IMR-90 (cell line): ENCODE measurements around the gene S100A2. TPM values are rescaled to one million over a fixed set of nuclear protein-coding genes. Genes with fewer than 3 reads are reported as not detected.

Experiments used
- ATAC-seq: fragments of 200-7000 bp; cut with Tn5 transposase; 2 replicates; pipeline ENCODE4 v1.9.1; 2020; ENCODE audit warnings: low read depth, mild to moderate bottlenecking, moderate library complexity
- BruUV-seq: library from RNA; stranded (reverse); fragments of 400-500 nt; replicated peaks from 2 replicates; lab custom pipeline; 2021; lab: Mats Ljungman, UMichigan
- CTCF ChIA-PET: fragments of 300-600 bp; formaldehyde crosslinking; extraction: SDS; loops from one replicate; lab custom pipeline; 2021; ENCODE audit warnings: antibody characterized with exemption; lab: Yijun Ruan, JAX
- POLR2A ChIA-PET: fragments of 300-600 bp; sonication (Branson Sonifier 250); formaldehyde crosslinking; loops from one replicate; lab custom pipeline; 2022; ENCODE audit warnings: antibody characterized with exemption; ENCODE audit not compliant: unreplicated experiment; lab: Charles Lee
- DNase-seq: peaks from one replicate; pipeline ENCODE4 v3.0.0; 2013
- H2AFZ ChIP-seq: replicated peaks from 2 replicates; pipeline ENCODE3; 2013; ENCODE audit warnings: low read length, mild to moderate bottlenecking; ENCODE audit not compliant: poor library complexity
- H2AK5ac ChIP-seq: 2 replicates; pipeline ENCODE4 v1.6.1; 2013; ENCODE audit warnings: low read depth, low read length, inconsistent platforms
- H2AK9ac ChIP-seq: replicated peaks from 2 replicates; pipeline ENCODE3; 2013; ENCODE audit warnings: mild to moderate bottlenecking, low read depth, low read length, moderate library complexity; ENCODE audit not compliant: poor library complexity
- H2BK120ac ChIP-seq: 2 replicates; pipeline ENCODE4 v1.6.1; 2013; ENCODE audit warnings: low read depth, low read length, inconsistent platforms
- H2BK15ac ChIP-seq: 3 replicates; pipeline ENCODE4 v1.6.1; 2013; ENCODE audit warnings: low read depth, low read length, inconsistent platforms
- H2BK20ac ChIP-seq: 2 replicates; pipeline ENCODE4 v1.6.1; 2013; ENCODE audit warnings: low read depth, mild to moderate bottlenecking, inconsistent platforms, low read length, moderate library complexity
- H2BK5ac ChIP-seq: 2 replicates; pipeline ENCODE4 v1.6.1; 2013; ENCODE audit warnings: mild to moderate bottlenecking, low read depth, low read length, inconsistent platforms; ENCODE audit not compliant: poor library complexity, severe bottlenecking
- H3K14ac ChIP-seq: replicated peaks from 2 replicates; pipeline ENCODE4 v1.6.1; 2013; ENCODE audit warnings: low read depth, low read length, inconsistent platforms
- H3K18ac ChIP-seq: 2 replicates; pipeline ENCODE4 v1.6.1; 2013; ENCODE audit warnings: low read depth, low read length, control low read depth
- H3K23ac ChIP-seq: 2 replicates; pipeline ENCODE4 v1.6.1; 2013; ENCODE audit warnings: low read depth, low read length, inconsistent platforms
- H3K27ac ChIP-seq: 2 replicates; pipeline ENCODE4 v1.5.1; 2013; ENCODE audit warnings: mild to moderate bottlenecking, control low read depth, low read length; ENCODE audit not compliant: insufficient read depth
- H3K27me3 ChIP-seq: 2 replicates; pipeline ENCODE4 v1.6.1; 2013; ENCODE audit warnings: low read length; ENCODE audit not compliant: control insufficient read depth, insufficient read depth
- H3K36me3 ChIP-seq: 2 replicates; pipeline ENCODE4 v1.6.1; 2013; ENCODE audit warnings: low read length, mixed read lengths; ENCODE audit not compliant: control insufficient read depth, insufficient read depth
- H3K4ac ChIP-seq: 2 replicates; pipeline ENCODE4 v1.6.1; 2013; ENCODE audit warnings: low read depth, low read length, inconsistent platforms
- H3K4me1 ChIP-seq: 2 replicates; pipeline ENCODE4 v1.6.1; 2013; ENCODE audit warnings: low read length, mixed read lengths; ENCODE audit not compliant: control insufficient read depth, insufficient read depth
- H3K4me2 ChIP-seq: 2 replicates; pipeline ENCODE4 v1.6.1; 2013; ENCODE audit warnings: low read depth, mild to moderate bottlenecking, control low read depth, low read length, moderate library complexity
- H3K4me3 ChIP-seq: 2 replicates; pipeline ENCODE4 v1.5.1; 2013; ENCODE audit warnings: low read depth, mild to moderate bottlenecking, control low read depth, low read length, moderate library complexity; ENCODE audit not compliant: insufficient read depth
- H3K56ac ChIP-seq: 2 replicates; pipeline ENCODE4 v1.6.1; 2013; ENCODE audit warnings: low read length, inconsistent platforms; ENCODE audit not compliant: insufficient read depth; ENCODE audit errors: extremely low read depth
- H3K79me1 ChIP-seq, 2 experiments: 2 replicates each; pipeline ENCODE4 v1.6.1; 2013; ENCODE audit warnings: low read length in 2 of 2, inconsistent platforms in 1 of 2, low read depth in 1 of 2
- H3K9ac ChIP-seq: 2 replicates; pipeline ENCODE4 v1.6.1; 2013; ENCODE audit warnings: low read depth, low read length, control low read depth
- H3K9me1 ChIP-seq: 2 replicates; pipeline ENCODE4 v1.6.1; 2013; ENCODE audit warnings: low read length, inconsistent platforms; ENCODE audit not compliant: insufficient read depth
- H3K9me3 ChIP-seq: 2 replicates; pipeline ENCODE4 v1.6.1; 2013; ENCODE audit warnings: low read length; ENCODE audit not compliant: control insufficient read depth, insufficient read depth
- H4K20me1 ChIP-seq: 2 replicates; pipeline ENCODE4 v1.6.1; 2013; ENCODE audit warnings: low read length, inconsistent platforms; ENCODE audit not compliant: insufficient read depth
- H4K5ac ChIP-seq: 2 replicates; pipeline ENCODE4 v1.6.1; 2013; ENCODE audit warnings: mild to moderate bottlenecking, low read depth, low read length, control low read depth
- H4K8ac ChIP-seq, 2 experiments: 2 replicates each; pipeline ENCODE4 v1.6.1; 2013; ENCODE audit warnings: low read depth in 2 of 2, low read length in 2 of 2, control low read depth in 1 of 2, inconsistent platforms in 1 of 2
- H4K91ac ChIP-seq: 2 replicates; pipeline ENCODE4 v1.6.1; 2013; ENCODE audit warnings: low read depth, low read length, inconsistent platforms; ENCODE audit not compliant: insufficient read depth
- BHLHE40 ChIP-seq: fragments of 150-350 bp; IDR thresholded peaks from 2 replicates; pipeline ENCODE4 v1.6.1; 2016; ENCODE audit warnings: mild to moderate bottlenecking, low read depth, low read length
- CHD1 ChIP-seq: IDR thresholded peaks from 2 replicates; pipeline ENCODE4 v1.6.1; 2012; ENCODE audit warnings: low read depth, low read length, improper control_type of control experiment
- MAFK ChIP-seq: IDR thresholded peaks from 2 replicates; pipeline ENCODE4 v1.6.1; 2012; ENCODE audit warnings: low read depth, low read length, improper control_type of control experiment
- NFE2L2 ChIP-seq: fragments of 150-350 bp; IDR thresholded peaks from 2 replicates; pipeline ENCODE4 v1.6.1; 2016; ENCODE audit warnings: low read depth, mild to moderate bottlenecking, low read length
- RAD21 ChIP-seq: IDR thresholded peaks from 2 replicates; pipeline ENCODE4 v1.6.1; 2012; ENCODE audit warnings: low read length, improper control_type of control experiment
- WGBS, 2 experiments: methylation state at CpG; one replicate each; pipeline versions ENCODE4 v1.1.5 to v1.1.7; 2013; ENCODE audit warnings: missing lambda C conversion rate in 2 of 2; ENCODE audit not compliant: insufficient read length in 1 of 2; ENCODE audit errors: extremely low coverage in 2 of 2; 5-methylcytosine and 5-hydroxymethylcytosine counted together
- dilution Hi-C: fragments of 300-500 bp; cut with HindIII; formaldehyde crosslinking; loops from one replicate; pipeline ENCODE4 v1.14.3; 2018; ENCODE audit warnings: low sequenced_read_pairs; ENCODE audit not compliant: unreplicated experiment
- in situ Hi-C: fragments of 300-500 bp; cut with MboI; formaldehyde crosslinking; loops from 3 replicates; pipeline ENCODE4 v1.14.3; 2019; ENCODE audit warnings: low sequenced_read_pairs, inconsistent platforms, mixed read lengths
- intact Hi-C: fragments of 100-400 bp; cut with micrococcal nuclease; formaldehyde crosslinking; loops from 2 replicates; pipeline ENCODE4 v1.10.0; 2022
- polyA plus RNA-seq, 3 experiments: library from polyadenylated mRNA; depleted of rRNA; stranded (reverse); fragments of >200 nt; gene quantifications; 2 replicates each; pipeline ENCODE4 v1.2.3, GENCODE V29; 2012; ENCODE audit warnings: low replicate concordance in 1 of 3
- total RNA-seq: library from RNA; depleted of rRNA; stranded (reverse); fragments of >200 nt; gene quantifications from 2 replicates; pipeline ENCODE4 v1.2.3, GENCODE V29; 2012

Gene S100A2
- total and polyA plus RNA-seq, 2 of the 4 experiments (the other 2 are of a cell fraction) = 3.6 to 7.9 TPM

- Histone ChIP-seq H3K9me1 (peaks cover 17% of the 10 kb centered on the region), H3K18ac (peak overlapping the region; percentile 35), H4K20me1 (peaks cover 11% of the 10 kb centered on the region; the same call in 1 of the 2 replicates), H3K4ac (peak overlapping the region; percentile 92), H3K27ac (peak overlapping the region; percentile 85), H3K4me2 (peak overlapping the region; percentile 92), H3K9me3 (no peaks in the 10 kb centered on the region), H3K36me3 (peaks cover 22% of the 10 kb centered on the region), H2BK5ac (peak overlapping the region; percentile 91), H3K9ac (peak overlapping the region; percentile 80), H3K4me3 (peak overlapping the region; percentile 43), H2AFZ (peak overlapping the region; percentile 48), H3K14ac (peak overlapping the region; percentile 86), H3K56ac (peak overlapping the region; percentile 19), H2BK20ac (peak overlapping the region; percentile 69; the same call in 1 of the 2 replicates), H2AK5ac (peak overlapping the region; percentile 97), H2BK120ac (peak overlapping the region; percentile 50), H4K91ac (peak overlapping the region; percentile 81), H3K4me1 (peaks cover 38% of the 10 kb centered on the region), H2BK15ac (peak overlapping the region; percentile 54; the same call in 1 of the 3 replicates), H3K23ac (peak overlapping the region; percentile 75), H3K79me1 (peaks cover 16 to 70% of the 10 kb centered on the region in 2 experiments), H3K27me3 (no peaks in the 10 kb centered on the region), H4K8ac (peak overlapping the region; percentile 26 to 90), H4K5ac (peak overlapping the region; percentile 91), H2AK9ac (peak overlapping the region; percentile 97)
- ChIA-PET CTCF (interaction anchor here (1.0 kb wide), 1 partner anchor 16 kb away, joined by 6 read pairs; no protein-coding TSS in a partner anchor), POLR2A (interaction anchor here (0.5 to 1.3 kb wide), 4 partner anchors 19 to 44 kb away, joined by 3 to 17 read pairs (median 5); partner anchors contain the start of gene S100A13)
- dilution Hi-C loops (no loop called here), in situ Hi-C loops (no loop called here), intact Hi-C loops (no loop called here)
- no peak for DNase-seq
- TF ChIP-seq RAD21 (no peak), MAFK (no peak), CHD1 (no peak), NFE2L2 (no peak), BHLHE40 (no peak)
- no TSS peak for BruUV-seq
- 100% methylated on average over 2 of the region's 7 CpGs; no CpG with 5 or more reads in 1 of the 2 experiments for WGBS, 2 experiments
- ATAC-seq = no peak
Observed at GRCh38 chr1:153608089-153608682, 42.5 kb upstream of the S100A2 start.
